Measurements from ENCODE around the gene LZTR1. TPM values are rescaled to one million over a fixed set of nuclear protein-coding genes. Genes with fewer than 3 reads are reported as not detected.
"Not testable (repeated sequence)": the region's sequence is repeated elsewhere in the genome, so short reads cannot be mapped to it uniquely, and the experiment has no call there.

LZTR1 gene
- 72.9 TPM for total RNA-seq

DNA sequence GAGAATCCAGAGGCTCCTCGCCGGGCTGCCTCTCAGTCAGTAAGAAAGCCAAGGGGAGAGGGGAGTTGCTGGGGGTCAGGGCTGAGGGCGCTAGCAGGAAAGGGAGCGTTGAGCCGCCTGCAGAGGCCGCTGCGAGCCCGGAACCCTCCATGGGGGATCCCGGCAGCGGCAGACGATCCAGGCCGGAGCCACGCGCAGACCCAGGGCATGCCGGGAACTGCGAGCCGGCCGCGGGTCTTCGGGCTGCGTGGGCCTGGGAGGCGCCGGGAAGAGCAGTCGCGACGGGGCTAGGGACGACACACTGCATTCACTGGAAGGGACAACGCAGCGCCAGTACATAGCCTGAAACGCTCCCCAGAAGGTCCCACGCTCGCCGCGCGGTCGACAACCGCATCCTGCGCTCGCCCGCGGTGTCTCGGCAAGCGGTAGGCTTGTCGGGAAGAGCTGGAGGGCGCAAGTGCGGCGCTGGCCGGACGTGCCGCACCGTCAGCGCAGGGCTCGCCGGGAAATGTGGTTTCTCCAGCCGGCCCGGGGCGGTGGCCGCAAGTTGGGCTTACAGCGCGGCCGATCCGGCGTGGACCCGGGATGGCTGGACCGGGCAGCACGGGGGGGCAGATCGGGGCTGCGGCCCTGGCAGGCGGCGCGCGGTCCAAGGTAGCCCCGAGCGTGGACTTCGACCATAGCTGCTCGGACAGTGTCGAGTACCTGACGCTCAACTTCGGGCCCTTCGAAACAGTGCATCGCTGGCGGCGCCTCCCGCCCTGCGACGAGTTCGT lies at the start of gene LZTR1:
Gene LZTR1, plus strand, starts transcription at position 511 of the 776 bp plus-strand sequence. Its CDS starts 75 bp downstream, at position 586.
- peak; percentile 94 for ATAC-seq
- intact Hi-C loops (cut with DNase I), result no loop called here
- DNase-seq (ENCODE audit: low spot score), result peak; percentile 90

DNA sequence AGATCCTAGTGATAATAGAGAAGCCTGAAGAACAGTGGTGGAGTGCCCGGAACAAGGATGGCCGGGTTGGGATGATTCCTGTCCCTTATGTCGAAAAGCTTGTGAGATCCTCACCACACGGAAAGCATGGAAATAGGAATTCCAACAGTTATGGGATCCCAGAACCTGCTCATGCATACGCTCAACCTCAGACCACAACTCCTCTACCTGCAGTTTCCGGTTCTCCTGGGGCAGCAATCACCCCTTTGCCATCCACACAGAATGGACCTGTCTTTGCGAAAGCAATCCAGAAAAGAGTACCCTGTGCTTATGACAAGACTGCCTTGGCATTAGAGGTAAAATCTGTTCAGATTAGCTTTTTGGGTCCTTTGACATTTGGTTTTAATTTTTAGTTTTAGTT lies 48.2 kb upstream of the LZTR1 start:
- intact Hi-C loops (cut with DNase I), result no loop called here
- DNase-seq (ENCODE audit: low spot score), result no peak
- no peak for ATAC-seq

DNA sequence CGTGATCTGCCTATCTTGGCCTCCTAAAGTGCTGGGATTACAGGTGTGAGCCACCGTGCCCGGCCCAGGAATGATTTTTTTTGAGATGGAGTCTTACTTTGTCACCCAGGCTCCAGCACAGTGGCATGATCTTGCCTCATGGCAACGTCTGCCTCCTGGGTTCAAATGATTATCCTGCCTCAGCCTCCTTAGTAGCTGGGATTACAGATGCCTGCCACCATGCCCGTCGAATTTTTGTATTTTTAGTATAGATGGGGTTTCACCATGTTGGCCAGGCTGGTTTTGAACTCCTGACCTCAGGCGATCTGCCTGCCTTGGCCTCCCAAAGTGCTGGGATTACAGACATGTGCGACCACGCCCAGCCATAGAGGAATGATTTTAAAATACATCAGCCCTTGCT lies 47.0 kb upstream of the LZTR1 start:
- DNase-seq (ENCODE audit: low spot score); ATAC-seq; intact Hi-C loops (cut with DNase I): not testable (repeated sequence)

DNA sequence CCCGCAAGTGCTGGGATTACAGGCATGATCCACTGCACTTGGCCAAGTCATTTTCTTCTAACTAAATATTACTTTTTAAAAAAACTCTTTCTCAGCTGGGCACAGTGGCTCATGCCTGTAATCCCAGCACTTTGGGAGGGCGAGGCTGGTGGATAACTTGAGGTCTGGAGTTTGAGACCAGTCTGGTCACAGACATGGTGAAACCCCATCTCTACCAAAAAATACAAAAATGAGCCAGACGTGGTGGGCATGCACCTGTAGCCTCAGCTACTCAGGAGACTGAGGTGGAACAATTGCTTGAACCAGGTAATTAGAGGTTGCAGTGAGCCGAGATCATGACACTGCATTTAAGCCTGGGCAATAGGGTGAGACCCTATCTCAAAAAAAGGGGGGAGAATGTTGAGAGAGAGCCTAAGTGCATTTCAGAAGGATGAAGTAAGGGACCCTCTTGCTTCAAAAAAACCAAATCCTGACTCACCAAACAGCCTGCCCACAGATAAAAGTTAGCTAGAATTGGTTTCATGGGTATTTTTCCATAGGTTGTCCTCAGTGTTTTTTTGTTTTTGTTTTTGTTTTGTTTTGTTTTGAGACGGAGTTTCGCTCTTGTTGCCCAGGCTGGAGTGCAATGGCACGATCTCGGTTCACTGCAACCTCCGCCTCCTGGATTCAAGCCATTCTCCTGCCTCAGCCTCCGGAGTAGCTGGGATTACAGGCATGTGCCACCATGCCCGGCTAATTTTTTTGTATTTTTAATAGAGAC lies 46.1 kb upstream of the LZTR1 start:
- intact Hi-C loops (cut with DNase I); ATAC-seq; DNase-seq (ENCODE audit: low spot score): not testable (repeated sequence)

GRCh38 chr22:20937031-20937793 lies 44.9 kb upstream of the LZTR1 start:
- intact Hi-C loops (cut with DNase I), result no loop called here
- DNase-seq (ENCODE audit: low spot score) (no peak), ATAC-seq (no peak)

GRCh38 chr22:20937794-20938671 lies 44.1 kb upstream of the LZTR1 start:
- DNase-seq (ENCODE audit: low spot score), result no peak
- intact Hi-C loops (cut with DNase I), result no loop called here
- no peak for ATAC-seq

DNA sequence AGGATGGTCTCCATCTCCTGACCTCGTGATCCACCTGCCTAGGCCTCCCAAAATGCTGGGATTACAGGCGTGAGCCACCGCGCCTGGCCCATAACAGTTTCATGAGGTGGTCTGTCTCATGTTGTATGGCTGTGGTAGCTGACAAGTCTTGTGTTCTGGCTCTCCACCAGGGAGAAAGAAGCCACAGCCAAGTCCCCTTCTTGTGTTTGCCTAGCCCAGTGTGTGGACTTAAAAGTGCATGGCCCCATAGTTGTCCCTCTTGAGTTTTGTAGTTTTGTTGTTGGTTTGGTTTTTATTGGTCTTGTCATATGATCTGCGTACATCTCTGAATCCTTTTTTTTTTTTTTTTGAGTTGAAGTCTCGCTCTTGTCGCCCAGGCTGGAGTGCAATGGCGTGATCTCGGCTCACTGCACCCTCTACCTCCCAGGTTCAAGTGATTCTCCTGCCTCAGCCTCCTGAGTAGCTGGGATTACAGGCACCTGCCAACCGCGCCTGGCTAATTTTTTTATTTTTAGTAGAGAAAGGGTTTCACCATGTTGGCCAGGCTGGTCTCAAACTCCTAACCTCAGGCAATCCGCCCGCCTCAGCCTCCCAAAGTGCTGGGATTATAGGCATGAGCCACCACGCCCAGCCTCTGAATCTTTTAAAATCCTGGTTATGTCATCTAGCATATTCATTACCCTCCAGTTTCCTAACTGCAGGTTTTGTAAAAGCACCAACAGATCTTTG lies 42.5 kb upstream of the LZTR1 start:
- DNase-seq (ENCODE audit: low spot score); ATAC-seq; intact Hi-C loops (cut with DNase I): not testable (repeated sequence)

DNA sequence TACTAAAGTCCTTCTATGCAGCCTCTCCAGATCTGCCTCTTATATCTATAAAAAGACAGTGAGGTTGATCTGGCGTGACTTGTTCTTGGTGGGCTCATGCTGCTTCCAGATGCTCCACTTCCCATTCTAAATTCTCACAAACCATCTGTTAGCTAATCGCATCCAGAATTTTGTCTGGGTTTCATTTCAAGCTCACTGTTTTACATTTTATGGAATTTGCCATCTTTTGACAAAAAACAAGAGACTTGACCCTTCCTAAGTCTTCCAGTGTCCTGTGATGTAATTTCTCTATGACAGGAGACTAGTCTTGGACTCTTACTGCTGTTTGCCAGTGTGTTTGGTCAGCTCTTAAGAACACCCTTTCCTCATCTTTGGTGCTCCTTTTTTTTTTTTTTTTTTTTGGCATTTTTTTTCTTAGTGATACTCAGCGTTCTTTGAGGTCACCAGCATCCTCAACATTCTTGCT lies 41.9 kb upstream of the LZTR1 start:
- ATAC-seq, result no peak

GRCh38 chr22:20940904-20941385 lies 41.2 kb upstream of the LZTR1 start:
- intact Hi-C loops (cut with DNase I), result no loop called here

More for the DNA sequence above, 41.9 kb upstream of the LZTR1 start:
- intact Hi-C loops (cut with DNase I), result no loop called here
- no peak for DNase-seq (ENCODE audit: low spot score)

DNA sequence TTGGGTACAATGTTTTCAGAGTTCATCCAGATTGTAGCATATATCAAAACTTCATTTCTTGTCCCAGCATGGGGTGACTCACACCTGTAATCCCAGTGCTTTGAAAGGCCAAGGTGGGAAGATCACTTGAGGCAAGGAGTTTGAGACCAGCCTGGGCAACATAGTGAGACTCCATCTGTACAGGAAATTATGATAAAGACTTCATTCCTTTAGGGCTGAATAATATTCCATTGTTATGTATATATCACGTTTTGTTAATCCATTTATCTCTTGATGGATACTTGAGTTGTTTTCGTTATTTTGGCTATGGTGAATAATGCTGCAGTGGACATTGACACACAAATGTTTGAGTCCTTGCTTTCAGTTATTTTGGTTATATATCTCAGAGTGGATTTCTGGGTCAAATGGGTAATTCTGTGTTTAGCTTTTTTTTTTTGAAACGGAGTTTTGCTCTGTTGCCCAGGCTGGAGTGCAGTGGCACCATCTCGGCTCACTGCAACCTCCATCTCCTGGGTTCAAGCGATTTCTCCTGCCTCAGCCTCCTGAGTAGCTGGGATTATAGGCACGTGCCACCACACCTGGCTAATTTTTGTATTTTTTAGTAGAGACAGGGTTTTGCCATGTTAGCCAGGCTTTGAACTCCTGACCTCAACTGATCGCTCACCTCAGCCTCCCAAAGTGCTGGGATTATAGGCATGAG lies 39.7 kb upstream of the LZTR1 start:
- DNase-seq (ENCODE audit: low spot score); ATAC-seq; intact Hi-C loops (cut with DNase I): not testable (repeated sequence)

More at GRCh38 chr22:20940904-20941385, 41.2 kb upstream of the LZTR1 start:
- ATAC-seq, result no peak
- no peak for DNase-seq (ENCODE audit: low spot score)

DNA sequence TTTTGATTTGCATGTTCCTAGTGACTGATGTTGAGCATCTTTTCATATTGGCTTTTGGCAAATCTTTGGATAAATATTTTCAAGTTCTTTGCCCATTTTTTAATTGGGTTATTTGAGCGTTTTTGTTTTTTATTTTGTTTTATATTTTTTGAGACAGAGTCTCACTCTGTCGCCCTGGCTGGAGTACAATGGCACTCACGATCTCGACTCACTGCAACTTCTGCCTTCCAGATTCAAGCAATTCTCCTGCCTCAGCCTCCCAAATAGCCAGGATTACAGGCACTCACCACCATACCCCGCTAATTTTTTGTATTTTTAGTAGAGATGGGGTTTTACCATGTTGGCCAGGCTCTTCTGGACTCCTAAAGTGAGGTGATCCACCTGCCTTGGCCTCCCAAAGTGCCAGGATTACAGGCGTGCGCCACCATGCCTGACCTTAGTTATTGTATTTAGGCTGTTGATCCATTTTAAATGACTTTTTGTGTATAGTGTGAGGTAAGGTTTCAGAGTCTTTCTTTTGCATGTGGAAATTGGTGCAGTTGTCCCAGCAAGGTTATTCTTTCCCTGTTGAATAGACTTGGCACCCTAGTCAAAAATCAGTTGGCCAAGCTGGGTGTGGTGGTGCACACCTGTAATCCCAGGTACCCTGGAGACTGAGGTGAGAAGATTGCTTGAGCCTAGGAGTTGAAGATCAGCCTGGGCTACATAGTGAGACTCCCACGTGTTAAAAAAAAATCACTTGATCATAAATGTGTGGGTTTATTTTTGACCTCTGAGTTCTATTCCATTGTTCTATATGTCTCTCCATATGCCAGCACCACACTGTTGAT lies 38.8 kb upstream of the LZTR1 start:
- intact Hi-C loops (cut with DNase I), result no loop called here
- ATAC-seq (no peak), DNase-seq (ENCODE audit: low spot score) (no peak)

DNA sequence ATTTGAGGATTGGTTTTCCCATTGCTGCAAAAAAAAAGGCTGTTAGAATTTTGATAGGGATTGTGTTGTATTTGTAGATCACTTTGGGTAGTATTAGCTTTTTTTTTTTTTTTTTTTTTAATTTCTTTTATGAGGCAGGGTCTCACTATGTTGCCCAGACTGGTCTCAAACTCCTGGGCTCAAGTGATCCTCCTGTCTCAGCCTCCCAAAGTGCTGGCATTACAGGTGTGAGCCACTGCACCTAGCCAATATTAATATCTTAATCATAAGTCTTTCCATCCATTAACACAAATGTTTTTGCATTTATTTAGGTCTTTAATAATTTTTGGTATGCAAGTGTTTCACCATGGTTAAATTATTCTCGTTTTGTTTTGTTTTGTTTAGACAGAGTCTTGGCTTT lies 38.1 kb upstream of the LZTR1 start:
- intact Hi-C loops (cut with DNase I), result no loop called here
- ATAC-seq (no peak), DNase-seq (ENCODE audit: low spot score) (no peak)

GRCh38 chr22:20945578-20945934 lies 36.5 kb upstream of the LZTR1 start:
- intact Hi-C loops (cut with DNase I), result no loop called here
- ATAC-seq, result no peak

GRCh38 chr22:20946080-20946986 lies 35.8 kb upstream of the LZTR1 start:
- intact Hi-C loops (cut with DNase I), result no loop called here
- DNase-seq (ENCODE audit: low spot score) (no peak), ATAC-seq (no peak)

More at GRCh38 chr22:20945578-20945934, 36.5 kb upstream of the LZTR1 start:
- DNase-seq (ENCODE audit: low spot score), result no peak

DNA sequence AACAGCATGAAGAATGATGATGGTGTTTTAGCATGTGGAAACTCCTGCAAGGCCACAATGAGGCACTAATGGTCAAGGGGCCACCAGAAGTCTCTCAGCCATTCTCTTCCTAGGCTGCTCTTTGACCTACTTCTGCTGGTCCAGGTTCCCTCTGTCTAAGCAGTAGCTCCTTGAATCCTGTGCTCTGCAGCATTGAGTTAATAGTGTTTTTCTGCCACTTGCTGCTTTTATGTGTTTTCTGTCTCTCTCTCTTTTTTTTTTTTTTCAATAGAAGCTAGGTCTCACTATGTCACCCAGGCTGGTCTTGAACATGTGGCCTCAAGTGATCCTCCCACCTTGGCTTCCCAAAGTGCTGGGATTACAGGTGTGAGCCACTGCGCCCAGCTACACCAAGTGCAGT lies 35.1 kb upstream of the LZTR1 start:
- DNase-seq (ENCODE audit: low spot score), result no peak
- no peak for ATAC-seq
- intact Hi-C loops (cut with DNase I), result no loop called here
